Cardiac fibroblast (primary cell): Measurements from ENCODE around the gene AGAP2.
"Not testable (repeated sequence)": the region's sequence is repeated elsewhere in the genome, so short reads cannot be mapped to it uniquely, and the experiment has no call there.

Experiments
- DNase-seq, 2 donors: peaks; one replicate each; pipeline versions ENCODE4 v3.0.0 to v3.0.0-alpha.2; 2010; ENCODE audit warnings: low read depth in 2 of 2
- H3K4me3 ChIP-seq, 2 donors: replicated peaks in 1 of 2; 1 replicate in 1 of 2; 2 replicates in 1 of 2; pipeline ENCODE4 v1.5.1; 2011; ENCODE audit warnings: low read depth in 2 of 2, low read length in 2 of 2, mild to moderate bottlenecking in 2 of 2, moderate library complexity in 1 of 2
- CTCF ChIP-seq: IDR thresholded peaks from one replicate; pipeline ENCODE4 v1.5.1; 2011; ENCODE audit warnings: low read depth, mild to moderate bottlenecking, low read length, inconsistent platforms

The AGAP2 gene

GRCh38 chr12:57716305-57716704 is 22.2 kb downstream of the AGAP2 start:
- no peak for DNase-seq
- no peak overlapping the region for H3K4me3 ChIP-seq
- no peak for TF ChIP-seq CTCF

GRCh38 chr12:57715786-57716185 is 22.8 kb downstream of the AGAP2 start:
- DNase-seq = no peak
- TF ChIP-seq CTCF = no peak
- H3K4me3 ChIP-seq = no peak overlapping the region

- not testable (repeated sequence) for H3K4me3 ChIP-seq, DNase-seq
Observed at GRCh38 chr12:57715036-57715748, 23.4 kb downstream of the AGAP2 start.

- DNase-seq = no peak
- no peak for TF ChIP-seq CTCF
- H3K4me3 ChIP-seq = no peak overlapping the region
Observed at GRCh38 chr12:57713209-57713608, 25.3 kb downstream of the AGAP2 start.

- no peak for TF ChIP-seq CTCF
- H3K4me3 ChIP-seq = no peak overlapping the region
- DNase-seq = no peak
Observed at GRCh38 chr12:57712701-57713100, 25.8 kb downstream of the AGAP2 start.

GRCh38 chr12:57708296-57708695 is 30.2 kb downstream of the AGAP2 start:
- no peak for TF ChIP-seq CTCF
- no peak for DNase-seq
- no peak overlapping the region for H3K4me3 ChIP-seq

- no peak for TF ChIP-seq CTCF
- no peak overlapping the region for H3K4me3 ChIP-seq
- no peak for DNase-seq
Observed at GRCh38 chr12:57707250-57707649, 31.3 kb downstream of the AGAP2 start.
